ENCODE results near the gene COL25A1. TPM values are rescaled to one million over a fixed set of nuclear protein-coding genes. Genes with fewer than 3 reads are reported as not detected.

The COL25A1 gene
- total RNA-seq, 4 donors from 2014 or later: 0.14 to 1.6 (median 0.32) TPM; not detected in 1

- TF ChIP-seq POLR2A (IDR thresholded peaks at IDR 0.05) (no peak), POLR2AphosphoS5 (IDR thresholded peaks at IDR 0.05) (no peak), CTCF (IDR thresholded peaks at IDR 0.05) (no peak), EP300 (IDR thresholded peaks at IDR 0.05; ENCODE audit: low read depth) (no peak)
- in situ Hi-C loops (cut with MboI; ENCODE audit: low pct_ligation_motif_present in 1 of 4, low pct_unique_long_range_greater_than_20kb in 1 of 4, low sequenced_read_pairs in 3 of 4) (no loop called here), intact Hi-C loops (cut with DNase I; ENCODE audit: low total_unique reads) (no loop called here)
- Histone ChIP-seq H3K4me3 (no peak overlapping the region), H3K9me3 (no peaks in the 10 kb centered on the region), H3K36me3 (no peaks in the 10 kb centered on the region), H3K27ac (no peak overlapping the region), H3K27me3 (no peaks in the 10 kb centered on the region), H3K4me1 (no peaks in the 10 kb centered on the region)
- 81 to 86% methylated on average over 2 of the region's 2 CpGs for WGBS, 2 donors (ENCODE audit: low coverage in 1 of 2)
- no peak for DNase-seq
Observed at GRCh38 chr4:109229028-109229427, 73.4 kb downstream of the COL25A1 start.

- Histone ChIP-seq H3K9me3 (no peaks in the 10 kb centered on the region), H3K27me3 (no peaks in the 10 kb centered on the region), H3K27ac (no peak overlapping the region), H3K4me3 (no peak overlapping the region), H3K4me1 (no peaks in the 10 kb centered on the region), H3K36me3 (no peaks in the 10 kb centered on the region)
- DNase-seq: no peak
- intact Hi-C loops (cut with DNase I; ENCODE audit: low total_unique reads) (no loop called here), in situ Hi-C loops (cut with MboI; ENCODE audit: low pct_ligation_motif_present in 1 of 4, low pct_unique_long_range_greater_than_20kb in 1 of 4, low sequenced_read_pairs in 3 of 4) (no loop called here)
- 20% methylated on average over 1 of the region's 1 CpG for WGBS, 2 donors (ENCODE audit: low coverage in 1 of 2)
- TF ChIP-seq POLR2A (IDR thresholded peaks at IDR 0.05): no peak
- TF ChIP-seq POLR2AphosphoS5 (IDR thresholded peaks at IDR 0.05): no peak
- no peak for TF ChIP-seq CTCF (IDR thresholded peaks at IDR 0.05)
- no peak for TF ChIP-seq EP300 (IDR thresholded peaks at IDR 0.05; ENCODE audit: low read depth)
Observed at GRCh38 chr4:109218288-109218687, 84.2 kb downstream of the COL25A1 start.

- 81 to 85% methylated on average over 5 of the region's 5 CpGs for WGBS, 2 donors (ENCODE audit: low coverage in 1 of 2)
- H3K27me3 ChIP-seq: no peaks in the 10 kb centered on the region
- H3K27ac ChIP-seq: no peak overlapping the region
- no peaks in the 10 kb centered on the region for H3K4me1 ChIP-seq
- TF ChIP-seq POLR2AphosphoS5 (IDR thresholded peaks at IDR 0.05): no peak
- TF ChIP-seq POLR2A (IDR thresholded peaks at IDR 0.05): no peak
- no peak for TF ChIP-seq EP300 (IDR thresholded peaks at IDR 0.05; ENCODE audit: low read depth)
- TF ChIP-seq CTCF (IDR thresholded peaks at IDR 0.05): no peak
- intact Hi-C loops (cut with DNase I; ENCODE audit: low total_unique reads) (no loop called here), in situ Hi-C loops (cut with MboI; ENCODE audit: low pct_ligation_motif_present in 1 of 4, low pct_unique_long_range_greater_than_20kb in 1 of 4, low sequenced_read_pairs in 3 of 4) (no loop called here)
- no peaks in the 10 kb centered on the region for H3K9me3 ChIP-seq
- H3K36me3 ChIP-seq: no peaks in the 10 kb centered on the region
- DNase-seq: no peak
- no peak overlapping the region for H3K4me3 ChIP-seq
Observed at GRCh38 chr4:109216085-109216696, 86.3 kb downstream of the COL25A1 start.

- 74 to 87% methylated on average over 2 of the region's 2 CpGs for WGBS, 2 donors (ENCODE audit: low coverage in 1 of 2)
- DNase-seq: no peak
- Histone ChIP-seq H3K27me3 (no peaks in the 10 kb centered on the region), H3K4me3 (no peak overlapping the region), H3K9me3 (no peaks in the 10 kb centered on the region), H3K27ac (no peak overlapping the region), H3K4me1 (no peaks in the 10 kb centered on the region), H3K36me3 (no peaks in the 10 kb centered on the region)
- in situ Hi-C loops (cut with MboI; ENCODE audit: low pct_ligation_motif_present in 1 of 4, low pct_unique_long_range_greater_than_20kb in 1 of 4, low sequenced_read_pairs in 3 of 4) (no loop called here), intact Hi-C loops (cut with DNase I; ENCODE audit: low total_unique reads) (no loop called here)
- TF ChIP-seq CTCF (IDR thresholded peaks at IDR 0.05) (no peak), POLR2A (IDR thresholded peaks at IDR 0.05) (no peak), POLR2AphosphoS5 (IDR thresholded peaks at IDR 0.05) (no peak), EP300 (IDR thresholded peaks at IDR 0.05; ENCODE audit: low read depth) (no peak)
Observed at GRCh38 chr4:109215506-109215905, 87.0 kb downstream of the COL25A1 start.
